H9 (cell line): ENCODE data around the gene ZNF407. TPM values are rescaled to one million over a fixed set of nuclear protein-coding genes. Genes with fewer than 3 reads are reported as not detected.

ENCODE experiments used
- DNase-seq: peaks from one replicate; pipeline ENCODE4 v3.0.0-alpha.2; 2017
- H2AFZ ChIP-seq: one replicate; pipeline ENCODE4 v1.6.1; 2013; ENCODE audit warnings: mild to moderate bottlenecking, low read length, control low read depth, moderate library complexity
- H2AK5ac ChIP-seq: 2 replicates; pipeline ENCODE4 v1.6.1; 2013; ENCODE audit warnings: low read length, control low read depth, mixed read lengths; ENCODE audit not compliant: insufficient read length
- H2BK120ac ChIP-seq: one replicate; pipeline ENCODE4 v1.6.1; 2013; ENCODE audit warnings: low read depth, mild to moderate bottlenecking, low read length, control low read depth, inconsistent platforms; ENCODE audit not compliant: poor library complexity, severe bottlenecking
- H2BK12ac ChIP-seq: 2 replicates; pipeline ENCODE4 v1.6.1; 2013; ENCODE audit warnings: low read length, control low read depth, mixed read lengths, low read depth; ENCODE audit not compliant: insufficient read length
- H2BK15ac ChIP-seq: 2 replicates; pipeline ENCODE4 v1.6.1; 2013; ENCODE audit warnings: low read depth, low read length, control low read depth
- H2BK20ac ChIP-seq: one replicate; pipeline ENCODE4 v1.6.1; 2013; ENCODE audit warnings: low read depth, mild to moderate bottlenecking, low read length, control low read depth, inconsistent platforms; ENCODE audit not compliant: poor library complexity, severe bottlenecking
- H2BK5ac ChIP-seq: 2 replicates; pipeline ENCODE4 v1.6.1; 2013; ENCODE audit warnings: low read length, control low read depth, mixed read lengths; ENCODE audit not compliant: insufficient read length
- H3K14ac ChIP-seq: 2 replicates; pipeline ENCODE4 v1.6.1; 2013; ENCODE audit warnings: low read length, control low read depth; ENCODE audit not compliant: insufficient read depth
- H3K18ac ChIP-seq: 2 replicates; pipeline ENCODE4 v1.6.1; 2013; ENCODE audit warnings: low read depth, mild to moderate bottlenecking, mixed read lengths, low read length, control low read depth; ENCODE audit not compliant: insufficient read length
- H3K23ac ChIP-seq: 2 replicates; pipeline ENCODE4 v1.6.1; 2013; ENCODE audit warnings: low read length, control low read depth, mixed read lengths, low read depth; ENCODE audit not compliant: insufficient read length
- H3K23me2 ChIP-seq: 2 replicates; pipeline ENCODE4 v1.6.1; 2013; ENCODE audit warnings: low read depth, mild to moderate bottlenecking, mixed read lengths, low read length, control low read depth; ENCODE audit not compliant: insufficient read length, poor library complexity, severe bottlenecking
- H3K27ac ChIP-seq: 2 replicates; pipeline ENCODE4 v1.5.1; 2013; ENCODE audit warnings: low read length, control low read depth, mixed read lengths, low read depth; ENCODE audit not compliant: insufficient read length
- H3K27me3 ChIP-seq: 2 replicates; pipeline ENCODE4 v1.6.1; 2013; ENCODE audit warnings: low read length, control low read depth, inconsistent platforms; ENCODE audit not compliant: insufficient read depth
- H3K4ac ChIP-seq: 2 replicates; pipeline ENCODE4 v1.6.1; 2013; ENCODE audit warnings: low read depth, mild to moderate bottlenecking, control low read depth, inconsistent platforms, low read length, moderate library complexity
- H3K4me1 ChIP-seq: 2 replicates; pipeline ENCODE4 v1.6.1; 2013; ENCODE audit warnings: low read length, control low read depth, inconsistent platforms; ENCODE audit not compliant: insufficient read depth
- H3K4me2 ChIP-seq: 2 replicates; pipeline ENCODE4 v1.6.1; 2013; ENCODE audit warnings: low read length, control low read depth, mixed read lengths; ENCODE audit not compliant: insufficient read length, insufficient read depth
- H3K56ac ChIP-seq: 2 replicates; pipeline ENCODE4 v1.6.1; 2013; ENCODE audit warnings: low read depth, mild to moderate bottlenecking, mixed read lengths, low read length, control low read depth; ENCODE audit not compliant: insufficient read length
- H3K79me1 ChIP-seq: 2 replicates; pipeline ENCODE4 v1.6.1; 2013; ENCODE audit warnings: low read depth, mild to moderate bottlenecking, moderate library complexity, low read length, control low read depth, inconsistent platforms; ENCODE audit not compliant: insufficient read depth, poor library complexity, severe bottlenecking
- H3K79me2 ChIP-seq: 2 replicates; pipeline ENCODE4 v1.6.1; 2013; ENCODE audit warnings: low read length, control low read depth, inconsistent platforms; ENCODE audit not compliant: insufficient read depth
- H3K9ac ChIP-seq: 2 replicates; pipeline ENCODE4 v1.6.1; 2013; ENCODE audit warnings: low read length, control low read depth, mixed read lengths; ENCODE audit not compliant: insufficient read length; ENCODE audit errors: extremely low read depth
- H3K9me3 ChIP-seq: one replicate; pipeline ENCODE4 v1.6.1; 2013; ENCODE audit warnings: low read depth, low read length, inconsistent platforms; ENCODE audit not compliant: control insufficient read depth
- H3T11ph ChIP-seq: one replicate; pipeline ENCODE4 v1.6.1; 2013; ENCODE audit warnings: mild to moderate bottlenecking, low read length, control low read depth, inconsistent platforms
- H4K20me1 ChIP-seq: one replicate; pipeline ENCODE4 v1.6.1; 2013; ENCODE audit not compliant: control insufficient read depth, insufficient read length, insufficient read depth
- H4K5ac ChIP-seq: 2 replicates; pipeline ENCODE4 v1.6.1; 2013; ENCODE audit warnings: low read depth, mild to moderate bottlenecking, mixed read lengths, low read length, control low read depth; ENCODE audit not compliant: insufficient read length
- H4K8ac ChIP-seq: replicated peaks from 2 replicates; pipeline ENCODE4 v1.6.1; 2013; ENCODE audit warnings: low read length, control low read depth, mixed read lengths, low read depth; ENCODE audit not compliant: insufficient read length
- H4K91ac ChIP-seq: 2 replicates; pipeline ENCODE4 v1.6.1; 2013; ENCODE audit warnings: low read depth, mild to moderate bottlenecking, moderate library complexity, mixed read lengths, low read length, control low read depth; ENCODE audit not compliant: insufficient read length
- H3K27ac Mint-ChIP-seq, 3 experiments: 2 replicates in 2 of 3; 3 replicates in 1 of 3; pipeline ENCODE4 v1.8.0; 2020 to 2021; ENCODE audit warnings: mixed read lengths in 3 of 3, mild to moderate bottlenecking in 1 of 3, moderate library complexity in 1 of 3
- H3K27me3 Mint-ChIP-seq: 2 replicates; pipeline ENCODE4 v1.8.0; 2021; ENCODE audit warnings: low read depth, mild to moderate bottlenecking, moderate library complexity, mixed read lengths
- H3K36me3 Mint-ChIP-seq, 3 experiments: 2 replicates in 2 of 3; 3 replicates in 1 of 3; pipeline ENCODE4 v1.8.0; 2020 to 2021; ENCODE audit warnings: low read depth in 3 of 3, mixed read lengths in 3 of 3; ENCODE audit not compliant: insufficient read depth in 1 of 3
- H3K4me1 Mint-ChIP-seq, 2 experiments: 2 replicates each; pipeline ENCODE4 v1.8.0; 2020; ENCODE audit warnings: mixed read lengths in 2 of 2
- H3K4me3 Mint-ChIP-seq, 2 experiments: 2 replicates in 1 of 2; 3 replicates in 1 of 2; pipeline ENCODE4 v1.8.0; 2020 to 2021; ENCODE audit warnings: mild to moderate bottlenecking in 2 of 2, mixed read lengths in 2 of 2, moderate library complexity in 1 of 2
- H3K9me3 Mint-ChIP-seq, 2 experiments: 2 replicates in 1 of 2; 3 replicates in 1 of 2; pipeline ENCODE4 v1.8.0; 2020; ENCODE audit warnings: mild to moderate bottlenecking in 2 of 2, mixed read lengths in 2 of 2, moderate library complexity in 1 of 2
- CTCF ChIP-seq: fragments of 200-600 bp; sonication (generic); conservative IDR thresholded peaks from 3 replicates; pipeline ENCODE4 v1.8.0; 2021; ENCODE audit warnings: antibody characterized with exemption, mild to moderate bottlenecking
- WGBS: extraction: QIAGEN DNeasy Blood & Tissue Kit; methylation state at CpG from one replicate; pipeline ENCODE4 v1.1.7; 2013; ENCODE audit warnings: missing lambda C conversion rate, low lambda C conversion rate, mixed read lengths; ENCODE audit not compliant: insufficient read length; ENCODE audit errors: extremely low coverage; 5-methylcytosine and 5-hydroxymethylcytosine counted together
- total RNA-seq: library from RNA; stranded (reverse); gene quantifications from 2 replicates; pipeline ENCODE4 v1.2.1, GENCODE V29; 2021

Gene ZNF407
- total RNA-seq, 1 experiment from 2014 or later: 8.7 TPM

GRCh38 chr18:74702950-74703349 is 105.3 kb downstream of the ZNF407 start:
- no peak overlapping the region for H3K27ac ChIP-seq
- H3K79me2 ChIP-seq: no peaks in the 10 kb centered on the region
- no peak overlapping the region for H2BK15ac ChIP-seq
- no peaks in the 10 kb centered on the region for H4K20me1 ChIP-seq
- no peaks in the 10 kb centered on the region for H3K27me3 ChIP-seq
- no peak overlapping the region for H3K4ac ChIP-seq
- no peak overlapping the region for H4K5ac ChIP-seq
- no peaks in the 10 kb centered on the region for H3K9me3 ChIP-seq
- no peaks in the 10 kb centered on the region for H3K23me2 ChIP-seq
- no peak for TF ChIP-seq CTCF
- Mint-ChIP-seq H3K9me3 (no peaks in the 10 kb centered on the region), H3K27me3 (no peaks in the 10 kb centered on the region), H3K4me3 (no peak overlapping the region), H3K27ac (no peak overlapping the region), H3K4me1 (peaks cover 17 to 20% of the 10 kb centered on the region in 2 experiments), H3K36me3 (no peaks in the 10 kb centered on the region)
- H3K23ac ChIP-seq: no peak overlapping the region
- H3K14ac ChIP-seq: no peak overlapping the region
- no peak for DNase-seq
- H3K4me1 ChIP-seq: peaks cover 5% of the 10 kb centered on the region; the same call in 1 of the 2 replicates
- no peak overlapping the region for H3K18ac ChIP-seq
- no peak overlapping the region for H3T11ph ChIP-seq
- no peak overlapping the region for H3K56ac ChIP-seq
- no peak overlapping the region for H2BK5ac ChIP-seq
- no peak overlapping the region for H2AFZ ChIP-seq
- WGBS: no CpG with 5 or more reads among the region's 3 CpGs
- no peak overlapping the region for H4K8ac ChIP-seq
- H3K79me1 ChIP-seq: no peaks in the 10 kb centered on the region
- H3K4me2 ChIP-seq: no peak overlapping the region
- no peak overlapping the region for H3K9ac ChIP-seq
- H4K91ac ChIP-seq: no peak overlapping the region
- H2BK120ac ChIP-seq: no peak overlapping the region
- H2AK5ac ChIP-seq: no peak overlapping the region
- no peak overlapping the region for H2BK20ac ChIP-seq
- no peak overlapping the region for H2BK12ac ChIP-seq
